Suprapubic skin (tissue), 4 donors: ENCODE data around the gene MIOS. TPM values are rescaled to one million over a fixed set of nuclear protein-coding genes. Genes with fewer than 3 reads are reported as not detected.

Experiments
- DNase-seq, 2 donors: peaks; one replicate each; pipeline ENCODE4 v3.0.0-alpha.2; 2019; ENCODE audit warnings: low spot score in 2 of 2
- H3K27ac ChIP-seq: fragments of 200-600 bp; sonication (generic); one replicate; pipeline ENCODE4 v1.5.1; 2019
- H3K27me3 ChIP-seq: fragments of 200-600 bp; sonication (generic); one replicate; pipeline ENCODE4 v1.5.1; 2019
- H3K36me3 ChIP-seq: fragments of 200-600 bp; sonication (generic); one replicate; pipeline ENCODE4 v1.5.1; 2019
- H3K4me1 ChIP-seq: fragments of 200-600 bp; sonication (generic); one replicate; pipeline ENCODE4 v1.5.1; 2019
- H3K4me3 ChIP-seq: fragments of 200-600 bp; sonication (generic); one replicate; pipeline ENCODE4 v1.5.1; 2019; ENCODE audit warnings: mild to moderate bottlenecking
- H3K9me3 ChIP-seq: fragments of 200-600 bp; sonication (generic); one replicate; pipeline ENCODE4 v1.5.1; 2019
- CTCF ChIP-seq, 2 donors: fragments of 200-600 bp in 1 of 2; fragments of 450-650 bp in 1 of 2; sonication (generic) in 1 of 2; IDR thresholded peaks; one replicate each; pipeline ENCODE4 v1.5.1; 2016 to 2019; ENCODE audit warnings: antibody characterized with exemption in 2 of 2, mild to moderate bottlenecking in 1 of 2, moderate library complexity in 1 of 2
- EP300 ChIP-seq: sonication (generic); formaldehyde crosslinking; IDR thresholded peaks from one replicate; pipeline ENCODE4 v1.6.1; 2017; ENCODE audit warnings: antibody characterized with exemption
- POLR2A ChIP-seq, 2 donors: fragments of 450-650 bp; IDR thresholded peaks; one replicate each; pipeline ENCODE4 v1.6.1; 2017; ENCODE audit warnings: antibody characterized with exemption in 2 of 2, mild to moderate bottlenecking in 2 of 2, moderate library complexity in 2 of 2
- POLR2AphosphoS5 ChIP-seq, 3 donors: sonication (generic); formaldehyde crosslinking; IDR thresholded peaks; one replicate each; pipeline ENCODE4 v1.6.1; 2017; ENCODE audit warnings: antibody characterized with exemption in 3 of 3
- WGBS: methylation state at CpG from one replicate; pipeline ENCODE4 v1.1.5; 2018; 5-methylcytosine and 5-hydroxymethylcytosine counted together
- total RNA-seq, 4 donors: library from RNA; depleted of rRNA; stranded (reverse); fragments of >200 nt; gene quantifications; one replicate each; pipeline ENCODE4 v1.1.0, GENCODE V29; 2016

Gene MIOS
- total RNA-seq, 4 donors from 2014 or later = 45.1 to 65.8 (median 55.7) TPM

GRCh38 chr7:7570584-7570983 lies 3.9 kb downstream of the MIOS start:
- no peak for DNase-seq
- no peaks in the 10 kb centered on the region for H3K27me3 ChIP-seq
- TF ChIP-seq CTCF (IDR thresholded peaks at IDR 0.05) = no peak
- no peak for TF ChIP-seq EP300
- TF ChIP-seq POLR2A (IDR thresholded peaks at IDR 0.05) = no peak
- no peak for TF ChIP-seq POLR2AphosphoS5 (IDR thresholded peaks at IDR 0.05)
- no peak overlapping the region for H3K4me3 ChIP-seq
- peaks cover 5% of the 10 kb centered on the region for H3K36me3 ChIP-seq
- no peaks in the 10 kb centered on the region for H3K9me3 ChIP-seq
- 96% methylated on average over 3 of the region's 3 CpGs for WGBS
- H3K27ac ChIP-seq = no peak overlapping the region
- H3K4me1 ChIP-seq = peaks cover 39% of the 10 kb centered on the region

- Histone ChIP-seq H3K4me1 (peaks cover 17% of the 10 kb centered on the region), H3K4me3 (no peak overlapping the region), H3K27me3 (no peaks in the 10 kb centered on the region), H3K27ac (no peak overlapping the region), H3K9me3 (no peaks in the 10 kb centered on the region), H3K36me3 (peaks cover 5% of the 10 kb centered on the region)
- no peak for DNase-seq
- 70% methylated on average over 2 of the region's 2 CpGs for WGBS
- TF ChIP-seq POLR2A (IDR thresholded peaks at IDR 0.05) (no peak), CTCF (IDR thresholded peaks at IDR 0.05) (no peak), EP300 (no peak), POLR2AphosphoS5 (IDR thresholded peaks at IDR 0.05) (no peak)
Measured at GRCh38 chr7:7573701-7574100, 7.0 kb downstream of the MIOS start.

GRCh38 chr7:7576344-7576743 lies 9.7 kb downstream of the MIOS start:
- Histone ChIP-seq H3K4me3 (no peak overlapping the region), H3K27me3 (no peaks in the 10 kb centered on the region), H3K36me3 (peaks cover 6% of the 10 kb centered on the region), H3K27ac (no peak overlapping the region), H3K4me1 (peaks cover 3% of the 10 kb centered on the region), H3K9me3 (no peaks in the 10 kb centered on the region)
- 95% methylated on average over 1 of the region's 1 CpG for WGBS
- DNase-seq = no peak
- no peak for TF ChIP-seq POLR2A (IDR thresholded peaks at IDR 0.05)
- no peak for TF ChIP-seq EP300
- TF ChIP-seq CTCF (IDR thresholded peaks at IDR 0.05) = no peak

GRCh38 chr7:7577888-7578287 lies 11.2 kb downstream of the MIOS start:
- peaks cover 11% of the 10 kb centered on the region for H3K4me1 ChIP-seq
- no peaks in the 10 kb centered on the region for H3K27me3 ChIP-seq
- H3K4me3 ChIP-seq = no peak overlapping the region
- WGBS = 61% methylated on average over 1 of the region's 1 CpG
- H3K9me3 ChIP-seq = no peaks in the 10 kb centered on the region
- TF ChIP-seq EP300 (no peak), POLR2AphosphoS5 (IDR thresholded peaks at IDR 0.05) (no peak), CTCF (IDR thresholded peaks at IDR 0.05) (no peak), POLR2A (IDR thresholded peaks at IDR 0.05) (no peak)
- DNase-seq = no peak
- H3K27ac ChIP-seq = no peak overlapping the region
- H3K36me3 ChIP-seq = peaks cover 7% of the 10 kb centered on the region

GRCh38 chr7:7579638-7580037 lies 13.0 kb downstream of the MIOS start:
- Histone ChIP-seq H3K36me3 (peaks cover 4% of the 10 kb centered on the region), H3K9me3 (no peaks in the 10 kb centered on the region), H3K27me3 (no peaks in the 10 kb centered on the region), H3K4me1 (peaks cover 11% of the 10 kb centered on the region), H3K27ac (no peak overlapping the region), H3K4me3 (no peak overlapping the region)
- 94% methylated on average over 3 of the region's 3 CpGs for WGBS
- no peak for DNase-seq
- no peak for TF ChIP-seq EP300
- no peak for TF ChIP-seq POLR2A (IDR thresholded peaks at IDR 0.05)
- no peak for TF ChIP-seq POLR2AphosphoS5 (IDR thresholded peaks at IDR 0.05)
- no peak for TF ChIP-seq CTCF (IDR thresholded peaks at IDR 0.05)
